ENCODE measurements around the gene CDH22.

CDH22 gene

GRCh38 chr20:46188866-46189541 is 119.3 kb downstream of the CDH22 start:
- DNase-seq = no peak

- DNase-seq = no peak
Measured at GRCh38 chr20:46186210-46186609, 122.1 kb downstream of the CDH22 start.

- no peak for DNase-seq
Measured at GRCh38 chr20:46185353-46185752, 122.9 kb downstream of the CDH22 start.

- DNase-seq = no peak
Measured at GRCh38 chr20:46183768-46184167, 124.5 kb downstream of the CDH22 start.

GRCh38 chr20:46182276-46183200 is 125.8 kb downstream of the CDH22 start:
- no peak for DNase-seq

GRCh38 chr20:46179862-46180261 is 128.4 kb downstream of the CDH22 start:
- no peak for DNase-seq

- DNase-seq = no peak
Measured at GRCh38 chr20:46178891-46179290, 129.4 kb downstream of the CDH22 start.

GRCh38 chr20:46177768-46178167 is 130.5 kb downstream of the CDH22 start:
- DNase-seq = no peak

GRCh38 chr20:46176739-46177378 is 131.4 kb downstream of the CDH22 start:
- no peak for DNase-seq

- no peak for DNase-seq
Measured at GRCh38 chr20:46175127-46175494, 133.2 kb downstream of the CDH22 start.

- no peak for DNase-seq
Measured at GRCh38 chr20:46174469-46175126, 133.7 kb downstream of the CDH22 start.

- no peak for DNase-seq
Measured at GRCh38 chr20:46173652-46174468, 134.4 kb downstream of the CDH22 start.

GRCh38 chr20:46172961-46173536 is 135.2 kb downstream of the CDH22 start:
- DNase-seq = no peak

GRCh38 chr20:46172455-46172854 is 135.8 kb downstream of the CDH22 start:
- no peak for DNase-seq

GRCh38 chr20:46171909-46172308 is 136.4 kb downstream of the CDH22 start:
- no peak for DNase-seq

- no peak for DNase-seq
Measured at GRCh38 chr20:46171476-46171875, 136.8 kb downstream of the CDH22 start.

- DNase-seq = no peak
Measured at GRCh38 chr20:46169245-46170171, 138.8 kb downstream of the CDH22 start.

GRCh38 chr20:46168438-46168837 is 139.9 kb downstream of the CDH22 start:
- DNase-seq = no peak

GRCh38 chr20:46167080-46167479 is 141.2 kb downstream of the CDH22 start:
- DNase-seq = no peak

GRCh38 chr20:46164254-46164653 is 144.0 kb downstream of the CDH22 start:
- DNase-seq = no peak

- no peak for DNase-seq
Measured at GRCh38 chr20:46161921-46162320, 146.4 kb downstream of the CDH22 start.

Data from NCI-H2081 treated with DMSO at 0.1 percent for 48 hours (cell line).